GOT3 (cell line): ENCODE measurements around the gene BPIFB2.
"Not testable (repeated sequence)": the region's sequence is repeated elsewhere in the genome, so short reads cannot be mapped to it uniquely, and the experiment has no call there.

Source experiments
- DNase-seq: peaks from one replicate; lab custom pipeline; 2025; ENCODE audit warnings: mixed read lengths; lab: John Stamatoyannopoulos, UW

Gene BPIFB2

DNA sequence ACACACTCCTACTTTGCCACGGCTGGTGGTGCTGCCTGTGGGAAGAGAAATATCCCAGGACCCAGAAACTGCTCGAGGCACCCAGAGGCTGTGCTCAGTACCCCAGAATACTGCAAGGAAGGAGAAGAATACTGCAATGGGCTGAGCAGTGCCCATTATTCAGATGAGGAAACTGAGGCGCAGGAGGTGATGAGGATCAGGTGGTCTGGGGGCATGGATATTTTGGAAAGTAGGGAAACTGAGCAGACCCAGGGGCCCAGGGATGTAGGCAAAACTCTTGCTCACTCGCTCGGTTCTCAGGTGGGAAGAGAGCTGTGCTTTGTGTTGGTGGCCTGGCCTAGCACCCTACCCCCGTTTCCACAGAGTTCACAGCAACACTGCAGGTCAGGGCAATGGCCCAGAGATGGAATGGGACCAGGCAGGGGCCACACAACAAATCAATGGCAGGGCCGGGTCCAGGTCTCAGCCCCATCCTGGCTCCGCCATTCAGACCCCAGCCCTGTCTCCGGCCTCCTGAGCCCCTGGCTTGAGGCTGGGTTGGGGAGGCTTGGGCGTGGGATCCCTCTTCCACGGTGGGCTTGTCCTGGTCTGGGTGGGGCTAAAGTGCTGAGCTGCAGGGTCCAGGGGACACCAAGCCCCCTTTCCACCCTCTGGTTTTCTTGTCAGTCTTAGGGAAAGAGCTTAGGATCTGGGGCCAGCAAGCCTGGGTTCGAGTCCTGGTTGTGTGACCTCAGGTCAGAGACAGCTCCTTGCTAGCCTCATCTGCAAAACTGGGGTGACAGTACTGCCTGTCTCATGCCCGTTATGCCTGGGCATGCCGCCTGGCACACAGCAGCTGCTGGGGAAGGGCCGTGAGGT lies 37.2 kb upstream of the BPIFB2 start:
- DNase-seq = no peak

DNA sequence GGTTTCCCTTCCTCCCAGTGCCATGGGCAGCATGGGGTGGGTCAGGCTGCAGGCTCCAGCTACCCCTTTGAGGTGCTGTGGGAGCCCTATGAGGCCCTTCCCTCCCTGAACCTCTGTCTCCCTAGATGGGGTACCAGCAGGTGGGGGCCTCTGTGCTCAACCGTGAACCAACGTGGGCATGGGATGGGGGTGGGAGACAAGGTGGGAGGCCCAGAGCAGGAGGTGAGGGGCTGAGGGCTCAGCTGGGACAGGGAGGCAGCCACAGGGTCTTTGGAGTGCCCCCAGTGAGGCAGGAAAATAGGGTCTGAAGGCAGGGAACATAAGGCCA lies 36.6 kb upstream of the BPIFB2 start:
- no peak for DNase-seq

DNA sequence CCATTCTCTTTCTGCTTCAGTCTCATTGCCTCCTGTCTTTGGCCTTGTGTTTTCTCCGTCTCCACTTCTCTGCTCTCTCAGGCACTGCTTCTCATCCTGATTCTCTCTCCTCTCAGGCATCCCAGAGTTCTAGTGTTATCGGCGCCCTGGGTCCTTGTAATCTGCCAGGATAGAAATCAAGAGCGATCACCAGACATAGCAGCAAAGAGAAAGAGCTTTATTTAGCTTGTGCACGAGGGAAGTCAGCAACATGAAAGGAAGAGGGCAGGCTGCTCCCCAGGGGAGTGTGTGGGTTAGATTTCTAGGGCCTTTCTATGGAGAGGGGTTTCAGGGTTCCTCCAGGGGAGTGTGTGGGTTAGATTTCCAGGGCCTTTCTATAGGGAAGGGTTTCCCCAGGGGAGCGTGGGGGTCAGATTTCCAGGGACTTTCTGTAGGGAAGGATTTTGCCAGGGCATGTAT lies 35.8 kb upstream of the BPIFB2 start:
- DNase-seq = no peak

DNA sequence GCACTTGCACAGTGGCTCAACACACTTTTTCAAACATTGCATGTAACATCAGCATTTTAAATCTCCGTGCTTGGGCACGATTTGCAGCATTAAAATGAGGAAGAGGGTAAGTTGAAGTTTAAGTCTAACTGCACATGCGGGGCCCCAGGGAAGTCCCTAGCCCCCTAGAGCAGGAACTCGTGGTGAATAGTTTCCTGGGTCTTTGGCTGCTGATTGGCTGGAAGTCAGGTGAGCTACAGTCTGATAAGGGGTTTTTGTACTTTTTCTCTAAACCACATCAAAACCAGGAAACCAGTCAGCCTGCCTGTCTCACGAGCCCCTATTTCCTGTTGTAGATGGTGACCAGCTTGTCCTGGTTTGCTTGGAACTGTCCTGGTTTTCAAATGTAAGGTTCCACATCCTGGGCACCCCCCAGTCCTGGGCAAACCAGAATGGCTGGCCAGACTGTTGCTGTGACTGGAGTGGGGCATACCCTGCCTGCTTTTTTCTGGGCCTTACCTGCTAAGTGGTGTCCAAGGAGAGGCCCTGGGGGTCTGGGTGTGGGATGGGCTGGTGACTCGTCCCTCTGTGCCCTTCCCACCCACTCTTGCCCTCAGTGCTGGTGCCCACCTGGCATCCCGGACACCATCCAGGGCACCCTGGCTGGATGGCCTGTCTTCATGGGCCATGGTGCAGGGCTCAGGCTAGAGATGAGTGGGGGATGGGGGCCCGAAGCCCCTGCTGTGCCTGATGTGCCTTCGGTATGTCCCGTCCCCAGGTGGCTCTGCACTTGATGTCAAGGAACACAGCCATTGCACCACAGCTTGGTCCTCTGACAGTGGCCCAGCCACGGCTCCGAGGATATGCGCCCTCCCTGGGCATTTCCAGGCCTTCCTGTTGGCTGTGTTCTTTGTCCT lies 35.1 kb upstream of the BPIFB2 start:
- no peak for DNase-seq

DNA sequence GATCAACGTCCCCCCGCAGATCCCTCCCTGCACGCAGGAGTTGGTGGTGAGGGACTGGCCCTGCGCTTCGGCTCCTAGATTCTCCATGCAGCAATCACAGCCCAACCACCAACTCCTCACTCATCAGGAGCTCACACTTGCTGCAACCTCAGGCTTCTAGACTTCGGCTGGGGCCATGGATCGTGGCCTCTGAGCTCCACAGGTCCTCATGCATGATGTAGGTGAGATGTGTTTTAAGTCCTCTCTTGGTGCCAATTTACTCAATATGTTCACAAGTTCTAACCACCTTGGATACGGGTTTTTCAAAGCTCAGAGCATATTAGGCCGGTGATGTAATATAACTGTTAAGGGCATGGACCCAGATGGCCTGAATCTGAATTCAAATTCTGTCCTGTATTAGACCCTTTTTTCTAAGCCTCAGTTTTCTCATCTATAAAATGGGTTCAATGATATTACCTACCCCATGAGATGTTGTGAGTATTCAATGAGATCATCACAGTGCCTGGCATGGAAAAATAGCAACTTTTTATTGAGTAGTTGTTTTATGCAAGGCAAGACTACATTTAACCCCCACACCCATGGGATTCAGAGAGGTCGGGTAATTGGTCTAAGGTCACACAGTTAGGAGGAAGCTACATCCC lies 34.3 kb upstream of the BPIFB2 start:
- no peak for DNase-seq

DNA sequence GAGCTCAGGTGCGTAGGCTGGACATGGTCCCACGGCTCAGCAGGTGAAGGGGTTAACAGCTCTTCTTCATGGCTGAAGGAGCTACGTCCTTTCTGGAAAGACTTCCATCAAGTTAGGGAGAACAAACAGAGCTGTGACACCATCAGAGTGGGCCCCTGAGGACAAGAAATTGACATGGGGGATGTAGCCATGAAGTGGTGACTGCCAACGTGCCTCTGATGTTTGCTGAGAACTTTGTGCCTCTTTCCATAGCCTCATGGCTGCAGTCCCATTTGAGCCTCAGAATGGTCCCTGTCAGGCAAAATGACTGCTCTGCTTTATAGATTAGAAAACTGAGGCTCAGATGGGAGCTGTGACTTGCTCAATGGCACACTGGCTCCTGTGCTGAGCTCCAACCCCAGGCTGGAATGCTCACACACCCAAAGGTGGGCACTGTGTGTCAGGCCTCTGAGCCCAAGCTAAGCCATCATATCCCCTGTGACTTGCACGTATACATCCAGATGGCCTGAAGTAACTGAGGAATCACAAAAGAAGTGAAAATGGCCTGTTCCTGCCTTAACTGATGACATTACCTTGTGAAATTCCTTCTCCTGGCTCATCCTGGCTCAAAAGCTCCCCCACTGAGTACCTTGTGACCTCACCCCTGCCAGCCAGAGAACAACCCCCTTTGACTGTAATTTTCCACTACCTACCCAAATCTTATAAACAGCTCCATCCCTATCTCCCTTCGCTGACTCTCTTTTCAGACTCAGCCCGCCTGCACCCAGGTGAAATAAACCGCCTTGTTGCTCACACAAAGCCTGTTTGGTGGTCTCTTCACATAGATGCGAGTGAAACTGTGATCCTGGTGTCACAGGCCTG lies 33.1 kb upstream of the BPIFB2 start:
- DNase-seq = not testable (repeated sequence)

DNA sequence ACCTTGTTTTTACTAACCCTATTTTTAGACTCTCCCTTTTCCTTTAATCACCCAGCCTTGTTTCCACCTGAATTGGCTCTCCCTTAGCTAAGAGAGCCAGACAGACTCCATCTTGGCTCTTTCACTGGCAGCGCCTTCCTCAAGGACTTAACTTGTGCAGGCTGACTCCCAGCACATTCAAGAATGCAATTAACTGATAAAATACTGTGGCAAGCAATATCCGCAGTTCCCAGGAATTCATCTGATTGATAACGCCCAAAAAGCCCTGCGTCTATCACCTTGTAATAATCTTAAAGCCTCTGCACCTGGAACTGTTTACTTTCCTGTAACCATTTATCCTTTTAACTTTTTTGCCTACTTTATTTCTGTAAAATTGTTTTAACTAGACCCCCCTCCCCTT lies 32.4 kb upstream of the BPIFB2 start:
- DNase-seq = not testable (repeated sequence)

DNA sequence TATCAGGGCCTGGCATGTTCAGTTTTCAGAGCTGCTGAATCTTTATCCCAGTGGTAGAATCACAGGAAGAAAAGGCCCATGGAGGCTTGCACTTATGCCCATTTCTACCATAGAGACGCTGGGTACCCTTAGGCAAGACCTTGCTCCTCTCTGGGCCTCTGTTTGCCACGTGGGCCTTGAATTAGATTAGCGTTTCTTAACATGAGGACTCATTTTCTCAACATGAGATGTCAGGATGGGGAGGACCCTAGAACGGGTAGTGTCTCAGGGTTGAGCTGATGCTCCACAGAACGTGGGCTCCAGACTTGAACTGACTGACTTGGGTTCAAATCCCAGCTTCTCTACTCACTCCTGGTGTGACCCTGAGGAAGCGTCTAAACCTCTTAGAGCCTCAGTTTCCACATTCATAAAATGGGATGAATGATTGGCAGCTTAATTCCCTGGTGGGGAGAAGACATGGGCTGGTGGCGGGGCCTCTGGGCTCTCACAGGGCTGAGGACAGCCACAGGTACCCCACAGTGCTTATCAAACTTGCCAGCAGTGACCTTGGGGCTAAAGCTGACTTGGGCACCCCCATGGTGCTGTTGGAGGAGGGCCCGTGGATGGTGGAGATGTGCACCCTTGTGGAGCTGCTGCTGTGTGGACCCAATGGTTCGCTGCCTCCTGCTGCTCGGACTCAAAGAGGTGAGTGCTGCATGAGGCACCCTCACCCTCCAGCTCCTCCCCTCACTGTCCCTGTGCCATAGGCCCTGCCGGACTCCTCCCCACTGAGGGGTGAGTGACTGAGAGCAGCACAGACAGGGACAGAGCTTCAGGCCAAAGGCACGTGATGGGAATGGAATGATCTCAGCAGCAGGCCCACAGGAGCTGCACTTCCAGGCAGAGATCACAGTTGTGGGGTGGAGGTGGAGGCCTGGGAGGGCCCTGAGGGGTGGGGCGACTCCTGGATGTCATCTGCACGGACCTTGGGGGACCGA lies 31.5 kb upstream of the BPIFB2 start:
- no peak for DNase-seq

DNA sequence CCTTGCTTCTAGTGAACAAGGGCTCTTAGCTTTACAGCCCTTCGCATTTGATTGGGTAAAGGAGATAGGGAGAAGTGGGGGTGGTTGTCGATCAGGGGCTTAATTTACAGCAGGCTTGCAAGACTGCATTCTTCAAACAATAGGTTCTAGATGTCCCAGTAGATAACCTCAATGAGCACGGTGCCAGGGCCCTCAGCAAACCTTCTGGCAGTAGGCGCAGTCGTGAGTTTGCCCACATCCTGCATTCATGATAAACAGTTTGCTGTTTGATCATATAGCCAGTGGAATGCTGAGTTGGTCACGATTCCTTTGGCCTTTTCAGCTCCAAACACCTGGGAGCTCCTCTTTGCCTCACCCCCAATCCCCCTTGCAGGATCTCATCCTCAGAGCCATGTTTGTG lies 30.8 kb upstream of the BPIFB2 start:
- no peak for DNase-seq

DNA sequence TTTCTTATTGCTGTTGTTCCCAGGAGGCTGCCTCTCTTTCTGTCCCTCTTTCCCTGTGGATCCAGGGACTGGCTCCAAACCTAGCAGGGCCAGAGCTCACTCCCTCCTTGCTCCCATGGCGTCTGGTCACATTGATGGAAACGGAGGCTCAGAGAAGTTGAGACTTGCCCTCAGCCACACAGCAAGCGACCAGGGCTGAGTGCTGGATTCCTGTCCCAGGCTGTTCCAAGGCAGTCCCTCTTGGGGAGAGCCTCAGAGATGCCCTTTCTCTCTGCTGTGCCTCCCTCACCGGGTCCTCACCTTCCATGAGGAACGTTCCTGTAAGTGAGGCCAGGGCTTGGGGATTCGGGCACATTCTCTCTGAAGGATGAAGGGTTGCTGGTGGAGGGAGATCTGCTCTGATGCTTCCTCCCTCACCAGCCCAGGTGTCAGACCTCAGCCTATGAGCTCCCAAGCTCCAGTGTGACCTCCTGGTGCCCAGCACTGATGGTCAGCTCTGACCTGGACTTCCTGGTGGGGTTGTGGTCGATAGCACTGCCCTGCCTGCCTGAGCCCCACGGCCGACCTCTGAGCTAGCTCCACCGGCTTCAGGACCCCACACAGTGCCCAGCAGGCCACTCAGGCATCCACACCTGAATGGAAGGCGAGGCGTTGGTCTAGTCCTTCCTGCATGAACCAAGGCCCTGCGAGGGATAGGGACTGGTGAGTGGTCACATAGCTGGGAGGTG lies 30.1 kb upstream of the BPIFB2 start:
- no peak for DNase-seq

DNA sequence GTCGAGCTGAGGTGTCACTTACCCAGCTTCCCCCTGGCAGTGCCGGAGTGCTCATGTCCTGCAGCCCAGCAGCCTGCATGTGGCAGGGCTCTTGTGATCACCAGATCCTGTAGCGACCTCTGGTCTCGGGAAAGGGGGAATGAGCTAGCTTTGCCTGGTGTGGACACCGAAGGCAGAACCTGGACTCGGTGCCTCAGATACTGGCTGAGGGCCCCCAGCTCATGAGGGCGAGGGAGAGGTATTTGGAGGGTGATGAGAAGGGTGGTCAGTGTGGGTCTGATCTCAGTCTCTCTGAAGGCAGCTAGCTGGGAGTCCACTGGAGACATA lies 29.5 kb upstream of the BPIFB2 start:
- no peak for DNase-seq

DNA sequence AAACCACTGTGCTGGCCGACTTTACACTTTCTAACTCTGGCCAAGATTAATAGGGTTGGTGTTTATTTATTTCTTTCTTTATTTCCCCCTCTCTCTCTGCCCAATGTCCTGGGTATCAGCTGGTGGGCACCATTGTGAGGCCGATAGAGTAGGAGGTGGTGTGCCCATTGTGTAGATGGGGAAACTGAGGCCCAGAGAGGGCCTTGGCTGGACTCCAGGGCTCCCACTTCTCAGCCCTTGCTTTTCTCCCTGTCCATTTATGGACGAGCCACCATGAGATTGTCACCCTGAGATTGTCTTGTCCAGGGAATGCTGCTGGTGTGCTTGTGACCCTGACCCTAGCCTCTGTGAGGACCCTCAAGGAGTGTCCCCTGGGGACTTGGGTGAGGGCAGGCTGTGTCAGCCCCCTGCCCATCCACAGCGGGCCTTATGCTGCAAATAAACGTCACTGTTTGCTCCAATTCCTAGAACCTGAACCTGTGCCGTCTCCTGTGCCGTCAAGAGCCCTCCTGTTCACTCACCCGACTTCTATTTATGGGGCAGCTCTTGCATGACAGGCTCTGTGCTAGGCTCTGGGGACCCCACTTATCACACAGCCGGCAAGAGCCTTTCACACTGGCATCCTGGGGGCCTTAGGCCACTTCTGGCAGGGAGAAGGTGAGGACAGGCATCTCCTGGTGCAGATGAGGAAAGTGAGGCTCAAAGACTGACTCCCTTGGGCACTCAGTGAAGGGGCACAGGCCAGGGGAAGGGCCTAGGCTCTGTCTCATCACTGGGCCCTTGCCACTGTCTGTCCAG lies 28.1 kb upstream of the BPIFB2 start:
- DNase-seq = no peak

DNA sequence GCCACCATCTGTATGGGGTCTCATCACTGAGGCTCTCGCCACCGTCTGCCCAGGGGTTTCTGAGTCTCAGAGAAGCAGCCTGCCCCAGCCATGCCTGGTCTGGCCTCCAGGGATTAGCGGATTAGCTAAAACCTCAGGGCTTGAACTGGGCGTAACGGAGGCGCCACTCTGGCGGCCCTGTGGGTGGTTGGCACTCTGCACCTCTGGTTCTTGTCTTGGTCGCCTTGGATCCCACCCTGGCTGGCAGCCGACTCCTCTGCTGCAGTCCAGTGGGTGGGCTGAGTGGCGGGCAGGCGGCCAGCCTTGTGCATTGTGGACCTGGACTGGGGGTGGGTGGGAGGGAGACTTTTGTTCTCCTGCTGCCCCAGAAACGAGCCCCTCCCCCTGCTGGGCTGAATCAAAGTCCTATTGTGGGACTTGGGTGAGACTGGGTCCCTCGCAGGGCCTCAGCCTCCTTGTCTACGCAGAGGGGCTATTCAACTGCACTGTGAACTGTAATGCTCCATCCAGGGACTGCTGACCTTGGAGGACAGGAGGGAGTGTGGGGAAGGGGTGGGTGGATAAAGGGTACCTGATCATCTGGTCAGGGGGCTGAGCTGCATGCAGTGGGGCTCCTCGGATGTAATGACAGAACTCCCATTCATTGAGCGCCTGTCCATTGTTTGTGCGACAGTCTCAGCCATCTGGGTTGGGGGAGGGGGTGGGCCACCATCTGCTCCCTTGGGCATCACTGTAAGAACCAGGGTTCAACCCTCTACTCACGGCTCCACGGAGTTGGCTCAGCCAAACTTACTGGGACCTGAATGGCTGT lies 27.2 kb upstream of the BPIFB2 start:
- DNase-seq = no peak

DNA sequence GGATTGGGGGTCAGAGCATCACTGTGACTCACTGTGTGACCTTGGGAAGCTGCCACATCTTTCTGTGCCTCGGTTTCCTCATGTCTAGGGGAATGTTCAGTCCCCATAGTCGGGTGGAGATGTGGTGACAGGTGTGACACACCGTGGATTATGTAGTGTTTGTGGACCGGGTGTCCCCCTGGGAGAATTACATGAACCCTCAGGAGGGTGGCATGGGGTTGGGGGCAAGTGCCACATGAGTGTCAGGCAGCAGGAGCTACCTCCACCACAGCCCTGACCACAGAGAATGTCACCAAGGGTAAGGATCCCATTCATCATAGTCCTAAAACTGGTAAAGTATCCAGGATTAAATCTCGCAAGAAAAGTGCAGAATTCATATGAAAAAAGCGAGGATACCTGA lies 26.5 kb upstream of the BPIFB2 start:
- no peak for DNase-seq

DNA sequence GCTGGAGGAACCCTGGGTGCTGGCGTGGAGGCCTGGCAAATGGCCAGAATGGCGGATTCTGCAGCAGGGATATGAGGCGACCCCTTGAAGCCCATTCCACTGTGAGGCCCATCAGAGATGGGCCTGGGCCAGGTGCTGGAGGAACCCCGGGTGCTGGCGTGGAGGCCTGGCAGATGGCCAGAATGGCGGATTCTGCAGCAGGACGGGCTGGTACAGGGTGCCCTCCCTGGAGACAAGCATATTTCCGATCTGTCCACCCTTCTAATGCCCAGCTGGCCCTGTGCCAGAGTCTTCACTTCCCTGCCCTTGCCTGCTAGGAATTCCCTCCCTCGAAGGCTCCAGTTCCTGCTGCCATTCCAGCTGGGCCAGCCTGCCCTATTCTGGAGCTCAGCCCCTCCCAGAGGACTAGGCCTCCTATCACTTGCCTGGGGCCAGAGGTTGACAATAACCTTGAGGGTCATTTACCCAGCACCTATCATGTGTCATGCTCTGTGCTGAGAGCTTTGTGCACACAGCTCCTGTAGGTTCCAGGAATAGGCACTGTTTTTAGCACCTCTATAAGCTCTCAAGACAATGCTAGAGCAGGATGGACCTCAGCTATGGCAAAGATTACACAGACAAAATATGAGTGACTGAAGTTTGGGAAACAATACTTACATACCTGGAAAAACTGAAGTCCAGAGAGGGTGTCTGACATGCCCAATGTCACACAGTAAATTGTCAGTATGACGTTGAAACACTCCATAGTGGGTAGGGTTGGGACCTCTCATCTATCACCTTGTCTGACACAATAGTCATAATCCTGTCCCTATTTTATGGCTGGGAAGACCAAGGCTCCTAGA lies 24.7 kb upstream of the BPIFB2 start:
- DNase-seq = no peak

DNA sequence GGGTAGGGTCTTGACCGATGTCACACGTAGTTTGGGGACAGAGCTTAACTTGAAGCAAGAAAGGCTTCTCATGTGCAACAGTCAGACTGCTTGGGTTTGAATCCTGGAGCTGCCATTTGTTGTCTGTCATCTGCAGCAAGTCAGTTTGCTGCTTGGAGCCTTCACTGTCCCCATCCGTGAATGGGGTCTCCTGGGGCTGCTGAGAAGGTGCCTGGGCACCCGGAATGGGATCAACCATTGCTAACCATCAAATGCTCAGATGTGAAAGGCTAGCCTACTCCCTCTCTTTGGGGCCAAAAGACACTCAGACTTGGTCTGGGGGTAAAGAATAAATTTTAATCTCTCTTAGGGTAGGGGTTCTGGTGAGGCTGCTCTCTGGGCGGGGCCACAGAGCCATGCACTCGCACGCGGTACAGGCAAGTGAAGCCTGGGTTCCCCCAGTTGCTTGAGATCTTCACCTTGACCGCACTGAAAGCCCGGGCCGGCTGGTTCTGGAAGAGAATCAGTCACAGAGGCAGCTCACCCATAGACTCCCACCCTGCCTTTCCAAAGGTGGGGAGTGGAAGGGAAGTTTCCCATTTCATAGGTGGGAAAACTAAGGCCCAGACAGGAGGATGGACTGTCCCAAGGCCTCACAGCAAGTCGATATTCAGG lies 23.9 kb upstream of the BPIFB2 start:
- DNase-seq = no peak

DNA sequence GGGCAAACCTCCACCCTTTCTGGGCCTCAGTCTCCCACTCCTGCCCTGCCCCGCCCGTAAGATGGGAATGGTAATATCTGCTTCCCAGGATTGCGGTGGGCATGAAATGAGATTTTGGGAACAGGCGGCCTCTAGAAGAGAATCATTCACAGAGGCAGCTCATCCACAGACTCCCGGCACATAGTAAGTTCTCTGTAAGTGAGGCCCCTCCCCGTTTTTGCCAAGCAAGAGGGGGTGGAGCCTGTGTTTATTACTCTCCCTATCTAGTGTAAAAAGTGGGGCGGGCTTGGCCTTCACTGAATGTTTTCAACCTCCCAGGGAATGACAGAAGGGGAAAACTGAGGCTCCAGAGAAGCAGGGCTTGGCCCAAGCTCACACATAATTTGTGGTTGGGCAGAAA lies 23.3 kb upstream of the BPIFB2 start:
- DNase-seq = no peak
